Endometrial microvascular endothelial cells (primary cell): ENCODE measurements around the gene MAP3K21. TPM values are rescaled to one million over a fixed set of nuclear protein-coding genes. Genes with fewer than 3 reads are reported as not detected.

Experiments used
- in situ Hi-C: cut with HindIII; loops from 2 replicates; pipeline ENCODE4 v1.10.0; 2017; ENCODE audit warnings: low sequenced_read_pairs, low pct_unique_long_range_greater_than_20kb; ENCODE audit errors: inconsistent ontology term
- total RNA-seq: library from RNA; depleted of rRNA; stranded (reverse); fragments of >200 nt; gene quantifications from one replicate; pipeline ENCODE4 v1.2.3, GENCODE V29; 2015; ENCODE audit errors: inconsistent ontology term

MAP3K21 gene
- 0.93 TPM for total RNA-seq

DNA sequence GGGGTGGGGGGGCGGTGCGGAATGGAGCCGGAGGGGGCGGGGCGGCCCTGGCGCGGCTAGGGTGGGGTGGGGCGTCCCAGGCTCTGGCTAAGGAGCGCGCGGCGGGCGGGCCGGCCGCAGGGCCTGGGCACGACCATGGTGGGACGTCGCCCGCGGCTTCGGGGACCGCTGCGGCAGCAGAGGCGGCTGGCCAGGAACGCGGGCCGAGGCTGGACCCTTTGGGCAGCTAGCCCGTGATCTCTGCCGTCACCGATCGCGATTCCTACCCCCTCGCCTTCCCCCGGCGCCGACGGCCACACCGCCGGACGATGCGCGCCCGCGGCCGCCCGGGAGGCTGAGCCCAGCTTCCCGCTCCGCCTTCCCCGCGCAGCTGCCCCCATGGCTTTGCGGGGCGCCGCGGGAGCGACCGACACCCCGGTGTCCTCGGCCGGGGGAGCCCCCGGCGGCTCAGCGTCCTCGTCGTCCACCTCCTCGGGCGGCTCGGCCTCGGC is at the start of gene MAP3K21:
Gene MAP3K21 (plus strand): TSS at position 74 of the 491 bp plus-strand sequence. CDS start 305 bp downstream, at position 379.
- in situ Hi-C loops = no loop called here

DNA sequence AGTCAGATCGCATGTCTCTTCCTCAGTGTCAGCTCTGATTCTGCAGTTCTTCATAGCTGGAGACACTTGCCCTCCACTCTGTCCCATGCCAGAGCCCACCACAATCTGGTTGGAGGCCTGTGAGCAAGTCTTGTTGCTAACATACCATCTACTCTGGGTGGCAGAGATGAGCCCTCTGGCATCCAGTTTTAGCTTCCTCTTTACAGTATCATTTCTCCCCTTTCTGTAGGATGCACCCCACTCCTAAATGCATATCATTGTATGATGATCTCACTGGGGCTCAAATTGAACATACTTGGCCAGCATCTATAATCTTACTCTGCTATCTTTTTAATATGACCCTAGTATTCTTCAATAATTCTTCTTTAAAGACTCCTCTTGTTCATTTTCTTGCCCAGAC is 48.9 kb upstream of the MAP3K21 start:
- in situ Hi-C loops = no loop called here

DNA sequence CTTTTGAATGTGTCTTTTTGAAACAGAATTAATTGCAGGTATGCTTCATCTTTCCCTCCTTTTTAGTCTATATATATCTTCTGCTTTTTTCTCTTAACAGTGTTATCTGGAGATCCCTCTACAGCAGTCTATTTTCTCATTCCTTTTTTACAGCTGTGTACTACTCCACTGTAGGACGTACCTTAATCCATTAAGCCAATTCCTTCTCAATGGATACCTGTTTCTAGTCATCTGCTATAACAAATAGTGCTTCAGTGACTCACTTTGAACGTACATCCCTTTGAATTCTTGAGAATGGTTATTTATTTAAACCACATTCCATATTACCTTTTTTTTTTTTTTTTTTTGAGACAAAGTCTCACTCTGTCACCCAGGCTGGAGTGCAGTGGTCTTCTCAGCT is 47.6 kb upstream of the MAP3K21 start:
- in situ Hi-C loops = no loop called here

DNA sequence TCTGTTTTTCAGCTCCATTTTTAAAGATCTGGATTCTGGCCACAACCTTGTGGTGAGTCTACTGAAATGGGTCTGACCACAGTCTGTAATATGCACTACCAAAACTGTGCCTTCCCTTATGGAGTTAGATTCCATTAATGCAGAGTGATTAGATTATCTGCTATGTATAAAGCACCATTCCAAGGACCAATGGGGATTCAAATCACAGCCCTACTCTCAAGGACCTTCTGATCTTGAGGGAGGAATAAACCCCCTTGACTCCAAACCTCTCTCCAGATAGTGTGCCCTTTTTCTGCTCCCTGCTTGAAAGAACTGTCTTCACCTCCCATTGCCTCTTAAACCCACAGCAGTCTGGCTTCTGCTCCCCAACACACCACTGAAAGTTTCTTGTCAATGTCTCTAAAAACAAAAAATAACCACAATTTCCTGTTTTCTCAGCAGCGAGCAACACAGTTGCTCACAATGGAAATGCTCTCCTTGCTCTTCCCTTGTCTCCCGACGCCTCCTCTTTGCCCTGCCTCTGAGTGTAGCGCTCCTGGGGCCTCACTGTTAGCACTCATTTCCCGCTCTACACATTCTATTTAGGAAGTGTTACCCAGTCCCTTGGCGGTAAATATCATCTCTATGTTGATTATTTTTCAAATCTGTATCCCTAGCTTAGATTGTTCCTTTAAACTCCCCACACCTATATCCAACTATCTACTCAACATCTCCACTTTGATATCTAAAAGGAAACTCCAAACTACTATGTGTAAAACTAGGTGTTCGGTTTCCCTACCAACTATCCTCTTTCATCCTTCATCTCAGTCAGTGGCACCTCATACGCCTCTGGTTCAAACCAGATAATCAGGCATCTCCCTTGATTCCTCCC is 45.6 kb upstream of the MAP3K21 start:
- in situ Hi-C loops = no loop called here

DNA sequence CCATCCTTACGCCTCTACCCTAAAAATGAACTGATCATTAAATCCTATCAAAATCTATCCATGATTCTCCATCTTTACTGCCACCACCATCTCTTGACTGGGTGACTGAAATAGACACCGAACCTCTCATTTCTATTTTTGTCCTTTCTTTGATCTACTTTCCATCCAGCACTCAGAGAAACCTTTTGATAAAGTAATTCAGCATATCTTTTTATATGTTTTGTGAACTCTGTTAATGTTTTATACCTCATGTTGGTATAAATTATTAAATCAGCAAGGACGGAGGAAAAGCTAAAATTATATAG is 45.0 kb upstream of the MAP3K21 start:
- in situ Hi-C loops = no loop called here

DNA sequence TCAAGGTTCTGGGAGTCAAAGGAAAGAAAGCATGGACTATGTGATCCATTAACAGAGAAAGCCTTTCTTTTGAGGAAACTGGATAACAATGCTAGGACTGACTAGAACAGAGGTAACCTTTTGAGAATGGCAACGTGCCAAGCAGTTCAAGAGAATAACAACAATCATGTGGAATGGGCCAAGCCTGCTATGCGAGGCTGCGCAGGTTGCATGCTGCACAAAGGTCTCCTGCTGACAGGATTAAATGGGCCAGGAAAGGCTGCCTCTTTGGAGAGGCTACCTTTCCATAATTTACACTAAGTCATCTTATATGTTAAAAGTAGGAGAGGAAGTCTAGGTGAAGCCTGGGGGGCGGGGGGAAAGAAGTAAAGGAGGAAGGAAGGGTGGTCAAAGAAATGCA is 37.8 kb upstream of the MAP3K21 start:
- in situ Hi-C loops = no loop called here

DNA sequence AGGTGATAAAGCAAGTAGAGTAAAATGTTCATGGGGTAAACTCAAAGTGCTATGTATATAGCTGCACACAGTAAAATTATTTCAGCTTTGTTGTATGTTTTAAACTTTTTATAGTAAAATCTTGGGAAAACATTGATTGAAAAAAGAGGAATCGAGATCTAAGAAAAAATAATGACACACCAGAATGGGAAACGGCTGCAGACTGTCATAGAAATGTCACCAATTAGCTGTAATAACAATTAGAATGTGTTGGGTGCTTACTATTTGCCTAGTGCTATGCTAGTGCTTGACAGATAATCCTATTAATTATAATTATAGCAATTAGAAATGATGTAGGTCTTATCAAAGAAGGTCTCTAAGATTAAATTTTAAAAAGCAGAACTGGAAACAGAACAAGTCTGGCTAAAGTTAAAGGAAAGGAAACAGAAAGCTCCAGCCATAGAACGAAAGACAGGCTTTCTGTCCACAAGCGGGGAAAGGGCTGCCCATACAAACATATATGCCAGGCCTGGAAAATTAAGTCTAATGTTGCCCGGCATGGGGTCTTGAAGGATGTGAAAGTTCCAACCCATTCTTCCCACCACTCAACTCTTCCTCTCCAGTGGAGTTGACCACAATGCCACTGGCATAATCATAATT is 37.0 kb upstream of the MAP3K21 start:
- in situ Hi-C loops = no loop called here

DNA sequence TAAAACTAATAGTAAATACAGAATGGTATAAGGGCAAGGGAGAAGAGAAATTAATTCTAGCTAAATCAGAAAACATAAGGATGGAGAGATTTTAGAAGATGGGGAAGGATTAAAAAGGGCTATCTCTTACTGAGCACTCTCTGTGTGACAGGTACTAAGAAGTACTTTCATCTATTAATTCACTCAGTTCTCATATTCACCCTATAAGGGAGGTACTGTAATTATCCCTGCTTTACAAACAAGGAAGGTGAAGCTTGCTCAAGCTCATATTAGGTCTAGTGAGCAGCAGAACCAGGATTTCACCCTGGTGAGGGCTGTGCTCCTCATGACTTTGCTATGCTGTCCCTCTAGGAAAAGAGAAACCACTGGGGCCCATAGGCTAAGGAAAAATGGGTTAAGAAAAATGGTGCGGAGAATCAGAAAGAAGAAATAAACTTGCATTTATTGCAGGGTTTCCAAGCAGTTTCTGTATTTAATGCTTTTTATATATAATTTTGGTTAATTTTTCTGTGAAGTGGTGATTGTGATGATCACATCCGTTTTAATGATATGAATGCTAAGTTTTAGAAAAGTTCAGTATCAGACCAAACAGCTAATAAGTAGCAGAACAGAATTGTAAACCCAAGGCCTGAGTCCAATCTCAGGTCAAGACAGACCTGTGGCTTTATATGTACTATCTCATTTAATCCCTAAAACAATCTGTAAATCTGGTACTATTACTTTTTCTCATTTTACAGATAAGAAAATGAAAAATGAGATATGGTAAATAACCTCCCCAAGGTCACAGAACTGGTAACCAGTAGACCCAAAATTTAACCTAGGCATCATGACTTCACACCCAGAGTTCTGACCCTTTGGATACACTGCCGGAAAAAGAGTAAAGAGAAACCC is 33.7 kb upstream of the MAP3K21 start:
- in situ Hi-C loops = no loop called here

DNA sequence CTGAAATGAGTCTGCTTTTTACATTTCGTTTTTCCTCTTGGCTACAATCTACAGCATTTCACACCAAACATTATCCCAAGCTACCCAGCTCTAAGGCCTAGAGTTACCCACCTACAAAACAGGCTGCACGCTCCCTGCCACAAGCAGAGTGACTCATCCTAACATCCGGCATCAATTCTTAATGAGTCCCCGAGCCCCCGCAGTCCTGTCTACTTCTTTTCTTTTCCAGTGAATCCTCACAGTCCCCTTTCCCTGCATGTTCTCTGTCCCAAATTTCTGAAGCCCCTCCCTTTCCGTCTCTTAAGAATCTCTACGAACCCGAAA is 32.6 kb upstream of the MAP3K21 start:
- in situ Hi-C loops = no loop called here

DNA sequence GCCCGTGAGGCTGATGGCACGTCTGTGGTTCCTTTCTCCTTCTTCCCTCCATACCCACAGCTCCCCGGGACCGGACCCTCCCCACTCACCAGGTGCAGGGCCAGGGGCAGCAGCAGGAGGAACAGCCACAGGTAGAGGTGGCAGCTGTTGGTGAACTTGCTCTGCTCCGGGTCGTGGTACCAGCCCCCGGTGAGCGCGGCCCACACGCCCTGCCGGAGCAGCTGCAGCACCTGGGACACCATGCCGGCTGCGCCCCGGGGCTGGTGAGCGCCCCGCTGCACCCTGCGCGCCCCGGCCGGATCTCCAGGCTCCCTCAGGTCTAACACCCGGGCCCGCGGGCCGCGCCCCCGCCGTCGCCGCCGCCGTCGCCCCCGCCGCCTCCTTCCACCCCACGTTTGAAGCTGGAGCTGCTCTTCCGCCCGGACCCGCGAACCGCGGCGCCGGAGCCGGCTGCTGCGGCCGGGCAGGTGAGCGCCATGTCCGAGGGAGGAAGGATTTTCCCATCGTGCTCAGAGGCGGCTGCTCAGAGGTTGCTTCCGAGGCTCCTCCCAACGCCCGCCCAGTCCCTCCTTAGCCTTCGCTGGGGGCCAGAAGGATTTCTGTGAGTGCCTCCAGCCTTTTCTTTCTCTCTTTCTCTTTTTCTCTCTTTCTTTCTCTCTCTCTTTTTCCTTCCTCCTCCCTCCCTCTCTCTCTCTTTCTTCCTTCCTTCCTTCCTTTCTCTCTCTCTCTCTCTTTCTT is 32.1 kb upstream of the MAP3K21 start, which contains the start of gene PCNX2:
Gene PCNX2 (minus strand): TSS at position 489 of the 738 bp plus-strand sequence. CDS start 247 bp downstream, at position 242.
- in situ Hi-C loops = no loop called here

DNA sequence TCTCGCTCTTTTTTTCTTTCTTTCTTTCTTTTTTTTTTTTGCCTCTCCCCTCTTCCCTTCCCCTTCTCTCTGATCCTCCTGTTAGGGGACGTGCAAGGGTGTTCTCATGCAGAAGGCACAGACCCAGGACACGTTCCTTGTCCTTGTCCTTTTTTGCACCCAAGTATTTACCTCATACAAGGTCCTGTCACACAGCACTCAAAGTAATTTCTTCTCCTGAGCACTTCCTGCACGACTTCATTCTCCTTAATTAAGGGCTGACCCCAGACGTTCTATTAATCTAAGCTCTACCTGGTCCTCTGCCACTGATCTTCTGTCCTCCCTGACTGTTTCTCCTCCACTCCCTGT is 31.6 kb upstream of the MAP3K21 start:
- in situ Hi-C loops = no loop called here

DNA sequence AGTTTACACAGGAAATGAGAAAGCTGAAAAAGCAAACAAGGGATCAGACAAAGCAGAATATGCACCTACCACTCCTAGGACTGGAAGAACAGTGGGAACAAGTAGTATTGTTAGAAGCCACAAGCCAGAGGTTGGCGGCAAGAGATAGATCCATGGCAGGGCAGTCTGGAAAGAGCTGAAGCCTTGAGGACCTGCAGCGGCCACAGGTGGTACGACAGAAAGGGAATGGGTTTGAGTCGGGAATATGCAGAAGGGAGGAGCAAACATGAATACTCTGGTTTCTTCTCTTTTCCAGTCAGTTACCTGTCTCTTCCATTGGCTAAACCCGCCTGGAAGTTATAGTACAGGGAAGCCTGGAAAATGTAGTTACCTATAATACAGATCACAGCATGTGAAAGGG is 28.1 kb upstream of the MAP3K21 start:
- in situ Hi-C loops = no loop called here

DNA sequence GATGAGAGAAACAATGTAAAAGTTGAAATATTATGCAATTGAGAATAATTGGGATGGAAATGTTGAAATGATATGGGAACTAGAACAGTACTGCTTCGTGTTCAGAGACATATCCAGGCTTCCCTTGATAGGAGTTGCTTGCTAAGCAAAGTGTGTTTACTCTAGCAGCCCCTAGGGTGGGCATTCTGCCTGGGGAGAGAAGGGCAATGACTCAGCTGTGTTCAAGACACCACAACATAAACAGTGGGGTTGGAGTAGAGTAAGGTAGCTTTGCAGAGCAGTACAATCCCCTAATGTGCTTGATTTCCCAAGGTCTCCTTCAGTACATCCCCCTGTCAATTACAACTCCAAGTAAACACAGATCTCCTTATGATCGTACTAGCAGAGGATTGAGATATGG is 27.2 kb upstream of the MAP3K21 start:
- in situ Hi-C loops = no loop called here

DNA sequence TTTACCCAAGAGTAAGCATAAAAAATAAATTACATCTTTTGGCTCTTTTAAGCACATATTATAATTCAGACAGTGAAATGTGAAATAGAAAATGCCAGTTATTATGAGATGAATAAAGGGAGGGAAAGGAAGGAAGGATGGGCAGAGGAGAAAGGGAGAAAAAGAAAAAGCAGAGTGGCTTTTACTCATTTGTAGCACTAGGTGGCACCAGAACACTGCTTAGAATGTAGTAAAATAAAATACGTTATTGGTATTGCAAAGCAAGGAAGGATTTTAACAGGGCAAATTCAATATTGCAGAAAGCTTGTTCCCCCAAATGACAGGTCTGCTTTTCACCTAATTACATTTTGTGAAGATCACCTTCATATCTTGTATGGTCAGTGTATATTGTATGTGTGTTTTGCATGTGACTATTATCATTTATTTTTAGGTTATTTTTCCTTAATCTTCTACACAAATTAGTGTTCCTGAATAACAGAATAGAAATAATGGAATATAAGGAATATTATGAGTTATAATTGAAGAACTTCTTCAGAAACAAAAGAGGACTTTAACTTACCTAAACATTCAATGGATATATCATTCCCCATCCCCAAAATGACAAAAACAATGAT is 22.9 kb upstream of the MAP3K21 start:
- in situ Hi-C loops = no loop called here

DNA sequence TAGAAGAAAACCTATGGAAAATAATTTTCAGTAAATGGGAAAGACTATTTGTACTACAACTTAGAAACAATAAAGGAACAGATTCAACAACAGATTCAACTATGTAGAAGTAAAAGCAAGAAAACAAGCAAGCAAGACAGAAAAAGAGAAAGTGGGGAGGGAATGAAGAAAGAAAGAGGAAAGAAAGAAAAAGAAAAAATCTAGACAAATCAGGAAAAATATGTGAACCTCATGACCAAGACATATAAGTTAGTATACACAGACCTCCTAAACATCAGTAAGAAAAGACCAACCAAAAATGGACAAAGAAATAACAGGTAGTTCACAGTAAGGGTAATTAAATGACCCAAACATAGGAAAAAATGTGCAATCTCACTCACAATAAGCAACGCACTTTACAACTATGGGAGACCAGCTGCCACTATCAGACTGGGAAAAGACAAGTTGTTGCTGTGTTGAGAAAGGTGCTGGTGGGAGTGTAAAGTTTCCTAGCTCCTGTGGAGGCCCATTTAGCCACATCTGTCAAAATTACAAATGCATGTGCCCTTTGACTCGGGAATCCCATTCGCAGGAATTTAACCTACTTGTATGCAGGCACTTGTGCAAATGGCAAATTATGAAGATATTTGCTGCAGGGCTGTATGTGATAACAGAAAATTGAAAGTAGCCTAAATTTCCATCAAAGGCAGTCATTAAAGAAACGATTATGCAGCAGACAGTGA is 13.9 kb upstream of the MAP3K21 start:
- in situ Hi-C loops = no loop called here

DNA sequence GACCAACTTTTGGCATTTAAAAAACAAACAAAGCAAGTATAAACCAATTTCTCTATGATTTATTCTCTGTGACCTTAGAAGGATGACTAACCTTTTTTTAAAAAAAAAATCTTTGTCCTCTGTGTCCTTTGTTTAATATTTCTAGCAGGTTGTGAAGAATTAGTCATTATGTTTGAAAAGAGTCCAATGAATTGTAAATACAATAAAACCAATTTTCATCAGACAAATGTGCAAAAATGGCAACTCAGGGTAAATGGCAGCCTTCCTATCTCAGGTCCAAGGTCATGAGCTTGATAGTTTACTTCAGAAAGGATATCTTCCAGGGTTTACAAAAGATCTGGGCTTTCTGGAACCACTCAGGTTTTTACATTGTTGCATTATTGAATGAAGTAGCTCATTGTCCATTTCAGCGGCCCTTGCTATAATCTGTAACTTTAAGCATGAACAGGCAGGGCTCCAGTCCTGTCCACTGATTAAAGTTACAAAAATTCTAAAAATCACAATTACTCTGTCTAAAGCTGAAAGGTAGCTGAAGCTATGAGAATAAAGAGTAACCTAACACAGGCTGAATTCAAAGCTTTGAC is 11.7 kb upstream of the MAP3K21 start:
- in situ Hi-C loops = no loop called here

DNA sequence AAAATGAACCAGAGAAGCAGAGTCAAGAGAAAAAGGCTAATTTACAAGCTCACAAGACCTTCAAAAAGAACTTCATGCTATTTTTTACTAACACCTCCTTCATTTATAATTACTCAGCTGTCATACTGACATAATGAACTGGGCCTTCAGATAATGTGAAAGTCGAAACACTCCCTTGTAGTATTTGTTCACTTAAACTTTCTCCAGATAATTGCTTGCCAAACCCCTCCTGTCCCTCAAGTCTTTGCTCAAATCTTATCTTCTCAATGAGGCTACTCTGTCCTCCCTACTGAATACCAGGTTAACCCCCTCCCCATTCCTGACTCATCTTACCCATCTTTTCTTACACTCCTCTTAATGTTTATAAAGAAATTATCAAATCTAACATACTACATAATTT is 11.1 kb upstream of the MAP3K21 start:
- in situ Hi-C loops = no loop called here

DNA sequence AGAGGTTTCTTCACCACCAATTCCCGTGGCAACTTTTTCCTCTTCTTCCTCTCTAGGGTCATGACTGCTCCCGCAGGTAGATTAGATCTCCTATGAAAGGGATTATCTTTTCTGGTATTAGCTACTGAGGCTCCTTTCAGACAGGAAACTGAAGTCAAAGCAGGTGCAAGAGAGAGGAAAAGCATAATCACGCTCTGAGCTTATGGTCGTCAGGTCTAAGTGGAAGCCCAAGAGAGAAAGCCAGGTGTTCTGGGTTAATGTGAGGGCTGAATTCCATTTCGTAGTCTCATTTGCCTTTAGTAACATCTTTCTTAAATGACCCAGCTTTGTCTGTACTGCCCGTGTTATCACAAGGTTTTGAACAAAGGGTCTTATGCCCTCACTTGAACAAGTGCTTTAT is 8.3 kb upstream of the MAP3K21 start:
- in situ Hi-C loops = no loop called here
